Measurements from ENCODE around the gene EPHB3.
"Not testable (repeated sequence)": the region's sequence is repeated elsewhere in the genome, so short reads cannot be mapped to it uniquely, and the experiment has no call there.

The EPHB3 gene

DNA sequence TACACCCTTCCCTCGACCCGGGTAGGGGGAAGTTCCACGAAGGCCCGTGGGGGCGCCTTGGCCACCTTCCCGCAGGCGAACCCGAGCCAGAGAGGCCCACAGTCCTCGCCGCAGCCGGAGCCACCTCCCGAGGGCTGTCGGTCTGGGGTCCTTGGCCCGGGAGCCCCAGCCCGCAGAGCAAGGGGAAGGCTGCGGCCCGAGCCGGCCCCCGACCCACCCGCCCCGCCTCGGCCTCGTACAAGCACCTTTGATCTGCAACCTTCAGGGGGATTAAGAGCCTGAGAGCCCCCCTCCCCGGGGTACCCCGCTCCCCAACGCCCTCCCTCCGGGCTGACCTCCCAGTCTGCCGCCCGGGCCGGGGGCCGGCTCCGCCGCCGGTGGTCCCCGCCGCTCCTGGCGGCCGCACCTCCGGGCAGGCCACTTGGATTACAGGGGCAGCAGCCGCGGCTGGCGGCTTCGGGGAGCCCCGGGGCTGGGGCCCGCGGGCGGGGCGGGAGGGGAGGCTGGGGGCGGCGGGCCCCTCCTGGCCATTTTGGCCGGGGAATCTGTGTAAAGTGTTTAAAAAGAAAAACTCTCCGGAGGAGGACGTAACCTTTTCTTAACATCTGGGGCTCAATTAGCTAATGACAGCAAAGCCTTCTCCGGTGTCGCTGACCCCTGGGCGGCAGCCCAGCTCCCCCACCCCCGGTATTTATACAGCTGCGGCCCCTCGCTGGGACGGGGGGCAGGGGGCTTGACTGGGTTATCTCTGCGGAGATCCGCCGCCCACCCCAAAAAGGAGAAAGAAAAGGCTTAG, 40.2 kb downstream of the EPHB3 start:
- DNase-seq: no peak

- no peak for DNase-seq
These were observed 41.0 kb downstream of the EPHB3 start for GRCh38 chr3:184602372-184603150.

GRCh38 chr3:184603151-184604030, 41.8 kb downstream of the EPHB3 start:
- DNase-seq: no peak

DNA sequence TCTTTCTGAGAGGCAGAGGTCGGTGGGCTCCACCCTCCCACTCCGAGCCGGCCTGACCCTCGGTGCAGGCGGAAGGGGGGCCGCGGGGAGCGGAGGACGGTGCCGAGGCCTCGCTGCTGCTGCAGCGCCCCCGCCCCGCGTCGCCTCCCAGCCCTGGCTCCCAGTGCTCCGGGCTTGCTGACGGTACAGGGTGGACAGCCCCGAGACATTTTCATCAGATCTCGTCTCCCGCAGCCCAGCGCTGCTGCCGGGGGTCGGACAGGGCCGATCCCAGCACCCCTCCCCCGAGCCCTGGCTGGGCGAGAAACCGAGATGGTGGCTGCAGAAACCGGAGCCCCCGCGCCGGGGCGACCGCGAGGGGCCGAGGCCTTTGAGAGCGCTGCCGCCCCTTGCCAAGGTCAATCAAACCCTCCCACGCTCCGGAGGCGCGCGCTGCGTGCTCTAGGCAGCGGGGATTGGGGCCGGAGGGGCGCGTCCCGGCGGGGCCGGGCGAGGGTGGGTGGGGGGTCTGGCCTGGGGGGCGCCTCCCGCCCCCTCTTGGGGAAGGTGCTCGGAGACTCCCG, 42.5 kb downstream of the EPHB3 start:
- DNase-seq: no peak

- DNase-seq: no peak
These were observed 43.2 kb downstream of the EPHB3 start for GRCh38 chr3:184604615-184605290.

GRCh38 chr3:184608209-184608608, 46.6 kb downstream of the EPHB3 start:
- DNase-seq: no peak

GRCh38 chr3:184609476-184610244, 48.1 kb downstream of the EPHB3 start:
- no peak for DNase-seq

- DNase-seq: no peak
These were observed 48.8 kb downstream of the EPHB3 start for GRCh38 chr3:184610245-184610871.

GRCh38 chr3:184611607-184612281, 50.2 kb downstream of the EPHB3 start:
- DNase-seq: no peak

DNA sequence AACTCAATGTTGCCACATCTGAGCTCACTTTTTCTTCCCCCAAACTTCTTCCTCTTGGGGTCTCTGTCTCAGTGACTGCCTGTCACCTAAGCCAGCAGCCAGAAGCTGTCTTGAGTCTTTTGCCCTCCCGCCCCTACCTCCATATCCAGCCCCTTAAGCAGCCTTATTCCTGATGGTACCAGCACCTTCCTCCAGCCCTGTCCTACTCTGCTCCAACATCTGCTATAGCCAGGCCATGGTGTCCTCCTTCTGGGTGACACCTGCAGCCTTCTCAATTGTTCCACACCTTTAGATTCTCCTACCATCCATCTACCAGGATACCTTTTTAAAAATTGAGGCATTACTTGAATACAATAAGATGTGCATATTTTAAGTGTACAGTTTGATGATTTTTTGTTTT, 53.8 kb downstream of the EPHB3 start:
- DNase-seq: no peak

DNA sequence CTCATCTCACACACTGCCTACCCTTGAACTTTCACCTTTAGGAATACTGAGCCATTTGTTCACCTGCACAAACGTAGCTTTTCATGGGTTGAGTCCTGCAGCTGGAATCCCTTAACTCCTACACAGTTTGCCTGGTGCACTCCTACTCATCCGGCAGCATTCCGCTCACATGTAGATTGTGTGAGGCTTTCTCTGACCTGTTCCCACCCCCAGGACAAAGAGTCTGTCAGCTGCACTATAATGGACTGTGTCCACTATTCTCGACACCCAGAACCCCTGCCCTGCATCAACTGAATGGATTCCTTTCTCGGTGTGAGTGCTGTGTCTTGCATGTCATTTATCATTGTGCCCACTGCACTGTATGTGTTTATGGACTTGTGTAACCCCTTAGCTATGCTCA, 54.9 kb downstream of the EPHB3 start:
- no peak for DNase-seq

GRCh38 chr3:184617306-184617705, 55.7 kb downstream of the EPHB3 start:
- DNase-seq: not testable (repeated sequence)

GRCh38 chr3:184618811-184619210, 57.2 kb downstream of the EPHB3 start:
- DNase-seq: no peak

- no peak for DNase-seq
These were observed 57.8 kb downstream of the EPHB3 start for GRCh38 chr3:184619369-184619768.

GRCh38 chr3:184619787-184620430, 58.3 kb downstream of the EPHB3 start:
- DNase-seq: no peak

DNA sequence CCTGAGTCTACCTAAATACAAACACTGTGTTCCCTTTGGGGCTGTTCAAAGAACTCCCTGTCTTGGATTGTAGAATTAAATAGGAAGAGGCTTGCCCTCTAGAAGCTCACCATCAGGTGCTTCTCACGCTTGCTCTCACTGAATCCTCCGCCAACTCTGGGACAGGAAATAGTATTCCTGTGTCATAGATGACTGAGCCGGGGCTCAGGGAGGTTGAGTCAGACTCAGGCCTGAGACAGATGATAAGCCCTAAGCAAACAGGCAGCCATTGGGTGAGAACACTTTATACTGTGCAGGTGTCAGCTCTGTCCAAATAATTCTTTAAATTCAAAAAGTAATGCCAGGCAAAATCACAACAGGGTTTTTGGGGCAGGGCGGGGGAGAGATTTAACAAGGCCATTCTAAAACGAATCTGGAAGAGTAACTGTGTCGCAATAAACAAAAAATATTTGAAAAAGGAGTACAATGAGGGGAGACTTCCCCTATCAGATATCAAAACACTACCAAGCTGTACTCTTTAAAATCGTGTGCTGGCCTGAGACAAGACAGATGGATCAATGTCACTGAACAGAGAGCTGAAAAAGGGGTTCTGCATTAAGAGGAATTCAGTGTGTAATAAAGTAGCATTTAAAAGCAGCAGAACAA, 59.0 kb downstream of the EPHB3 start:
- no peak for DNase-seq

GRCh38 chr3:184622156-184622555, 60.6 kb downstream of the EPHB3 start:
- not testable (repeated sequence) for DNase-seq

DNA sequence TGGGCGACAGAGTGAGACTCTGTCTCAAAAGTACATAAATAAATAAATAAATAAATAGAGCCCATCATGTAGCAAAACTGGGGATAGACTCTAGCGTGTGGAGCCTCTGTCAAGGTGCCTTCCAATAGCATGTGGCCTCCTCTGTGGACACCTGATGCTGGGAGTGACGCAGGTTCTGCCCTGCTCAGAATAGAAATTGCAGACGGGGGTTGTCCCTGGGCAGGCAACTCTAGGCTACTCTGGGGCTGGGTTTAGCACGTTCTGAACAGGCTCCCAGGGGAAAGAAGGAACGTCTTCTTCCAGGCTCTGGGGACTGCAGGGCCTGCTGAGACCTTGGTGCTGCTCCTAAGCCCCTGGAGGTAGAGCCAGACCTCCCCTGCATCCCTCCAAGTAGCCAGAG, 65.3 kb downstream of the EPHB3 start:
- DNase-seq: no peak

GRCh38 chr3:184629555-184630160, 68.1 kb downstream of the EPHB3 start:
- no peak for DNase-seq
